Naive B cell (primary cell): ENCODE data around the gene RAN. TPM values are rescaled to one million over a fixed set of nuclear protein-coding genes. Genes with fewer than 3 reads are reported as not detected.

Source experiments
- ATAC-seq, 2 donors: fragments of 150-1000 bp; cut with Tn5 transposase; 2 replicates each; pipeline ENCODE4 v1.10.0; 2021; ENCODE audit warnings: low read depth in 2 of 2, mild to moderate bottlenecking in 2 of 2, moderate library complexity in 2 of 2
- DNase-seq: peaks from one replicate; pipeline ENCODE4 v3.0.0; 2022
- H3K27ac Mint-ChIP-seq, 6 donors: one replicate each; pipeline ENCODE4 v1.8.0; 2020 to 2022; ENCODE audit warnings: mild to moderate bottlenecking in 6 of 6, mixed read lengths in 6 of 6, moderate library complexity in 5 of 6, inconsistent platforms in 2 of 6
- H3K27me3 Mint-ChIP-seq, 3 donors: one replicate each; pipeline ENCODE4 v1.8.0; 2021 to 2022; ENCODE audit warnings: mixed read lengths in 3 of 3, mild to moderate bottlenecking in 1 of 3
- H3K36me3 Mint-ChIP-seq, 2 donors: one replicate each; pipeline ENCODE4 v1.8.0; 2020 to 2022; ENCODE audit warnings: mixed read lengths in 2 of 2, inconsistent platforms in 1 of 2, mild to moderate bottlenecking in 1 of 2
- H3K4me1 Mint-ChIP-seq, 3 donors: one replicate each; pipeline ENCODE4 v1.8.0; 2020 to 2022; ENCODE audit warnings: mixed read lengths in 3 of 3, inconsistent platforms in 1 of 3, mild to moderate bottlenecking in 1 of 3, moderate library complexity in 1 of 3
- H3K4me3 Mint-ChIP-seq, 8 donors: one replicate each; pipeline ENCODE4 v1.8.0; 2020 to 2022; ENCODE audit warnings: mild to moderate bottlenecking in 8 of 8, mixed read lengths in 8 of 8, moderate library complexity in 8 of 8, inconsistent platforms in 2 of 8
- H3K9me3 Mint-ChIP-seq, 7 donors: one replicate each; pipeline ENCODE4 v1.8.0; 2020 to 2022; ENCODE audit warnings: mixed read lengths in 7 of 7, mild to moderate bottlenecking in 5 of 7, inconsistent platforms in 2 of 7, moderate library complexity in 1 of 7
- polyA plus RNA-seq, 6 donors: library from polyadenylated mRNA; unstranded; fragments of 300-500 nt; fragmentation: Illumina TruSeq; gene quantifications; one replicate each; pipeline ENCODE4 v1.2.3, GENCODE V29; 2021; ENCODE audit warnings: low read depth in 6 of 6

RAN gene
- polyA plus RNA-seq, 6 donors from 2014 or later: 454 to 580 (median 539) TPM

DNA sequence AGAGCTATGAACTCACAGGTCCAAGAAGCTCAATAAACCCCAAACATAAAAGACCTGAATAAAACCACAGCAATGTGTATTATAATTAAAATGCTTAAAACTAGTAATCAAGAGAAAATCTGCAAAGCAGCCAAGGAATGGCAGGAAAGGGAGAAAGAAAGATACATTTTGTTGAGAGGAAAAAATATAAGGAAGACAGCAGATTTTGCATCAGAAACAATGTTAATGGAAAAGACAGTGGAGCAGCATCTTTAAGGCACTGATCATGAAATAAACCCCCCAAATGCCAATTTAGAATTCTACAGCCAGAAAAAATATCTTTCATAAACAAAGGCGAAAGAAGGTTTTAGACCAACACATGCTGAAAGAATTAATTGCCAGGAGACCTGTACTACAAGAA is 39.3 kb downstream of the RAN start:
- Mint-ChIP-seq H3K4me1 (peaks cover 2 to 4% (median 4%) of the 10 kb centered on the region in 3 donors), H3K4me3 (no peak overlapping the region), H3K27me3 (peaks cover 13 to 51% (median 18%) of the 10 kb centered on the region in 3 donors), H3K9me3 (peaks cover 8 to 26% (median 18%) of the 10 kb centered on the region in 7 donors), H3K36me3 (peaks cover 0 to 19% of the 10 kb centered on the region in 2 donors), H3K27ac (no peak overlapping the region)
- ATAC-seq (no peak), DNase-seq (no peak)

DNA sequence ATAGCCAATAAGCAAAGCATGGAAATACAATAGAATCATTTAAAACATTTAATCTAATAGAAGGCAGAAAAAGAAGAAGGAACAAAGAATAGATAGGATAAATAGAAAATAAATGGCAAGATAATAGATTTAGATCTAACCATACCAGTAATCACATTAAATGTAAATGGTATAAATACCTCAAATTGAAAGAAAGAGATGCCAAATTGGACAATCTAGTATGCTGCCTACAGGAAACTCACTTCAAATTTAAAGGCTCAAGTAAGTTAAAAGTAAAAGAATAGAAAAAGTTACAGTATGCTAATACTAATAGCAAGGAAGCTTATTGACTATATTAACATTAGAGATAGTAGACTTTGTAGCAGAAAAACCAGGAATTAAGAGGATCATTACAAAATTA is 40.1 kb downstream of the RAN start:
- DNase-seq: no peak
- H3K4me3 Mint-ChIP-seq: no peak overlapping the region

DNA sequence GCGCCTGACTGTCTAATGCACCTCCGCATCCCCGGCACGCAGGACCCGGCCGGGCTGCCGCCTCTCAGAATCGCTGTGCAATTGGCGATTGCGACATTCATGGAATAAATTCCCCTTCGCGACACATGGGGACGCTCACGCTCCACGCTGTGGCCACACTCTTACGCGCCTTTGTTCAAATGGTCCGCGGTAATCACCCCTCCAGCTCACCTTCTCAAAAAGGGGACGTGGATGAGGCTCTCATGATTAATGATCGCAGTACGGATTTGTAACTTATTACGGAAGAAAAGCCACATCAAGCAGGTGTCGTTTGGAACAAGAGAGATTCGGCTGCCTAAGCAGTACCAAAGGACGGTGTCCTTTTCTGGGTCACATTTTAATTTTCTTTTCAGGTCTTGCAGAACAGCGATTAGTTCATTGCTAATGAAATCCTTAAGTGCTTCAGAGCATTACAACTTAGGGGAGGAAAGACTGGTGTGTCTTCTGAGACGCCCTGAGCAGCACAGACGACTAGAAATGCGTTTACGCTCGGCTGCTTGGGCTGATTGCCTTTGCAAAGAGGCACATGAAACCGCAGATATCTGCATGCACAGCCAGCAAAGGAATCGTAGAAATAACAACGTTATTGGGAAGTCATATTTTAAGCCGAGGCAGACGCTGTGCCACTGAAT is 44.5 kb downstream of the RAN start:
- H3K27me3 Mint-ChIP-seq: peaks cover 10 to 64% (median 30%) of the 10 kb centered on the region in 3 donors
- peak overlapping the region in 5 of 8 donors; percentile 38 to 78 (median 65) for H3K4me3 Mint-ChIP-seq
- peak overlapping the region in 2 of 6 donors; percentile 76 to 77 for H3K27ac Mint-ChIP-seq
- peak; percentile 53 for DNase-seq
- H3K9me3 Mint-ChIP-seq: peaks cover 3 to 12% (median 11%) of the 10 kb centered on the region in 7 donors
- ATAC-seq: peak; percentile 65 to 74
- H3K4me1 Mint-ChIP-seq: peaks cover 5 to 13% (median 11%) of the 10 kb centered on the region in 3 donors
- peaks cover 0 to 5% of the 10 kb centered on the region in 2 donors for H3K36me3 Mint-ChIP-seq

More for the DNA sequence above, 40.1 kb downstream of the RAN start:
- H3K4me1 Mint-ChIP-seq: peaks cover 5 to 12% (median 11%) of the 10 kb centered on the region in 3 donors
- no peak for ATAC-seq
- peaks cover 0 to 19% of the 10 kb centered on the region in 2 donors for H3K36me3 Mint-ChIP-seq
- H3K27ac Mint-ChIP-seq: no peak overlapping the region
- H3K27me3 Mint-ChIP-seq: peaks cover 14 to 59% (median 23%) of the 10 kb centered on the region in 3 donors
- H3K9me3 Mint-ChIP-seq: peaks cover 8 to 26% (median 18%) of the 10 kb centered on the region in 7 donors

DNA sequence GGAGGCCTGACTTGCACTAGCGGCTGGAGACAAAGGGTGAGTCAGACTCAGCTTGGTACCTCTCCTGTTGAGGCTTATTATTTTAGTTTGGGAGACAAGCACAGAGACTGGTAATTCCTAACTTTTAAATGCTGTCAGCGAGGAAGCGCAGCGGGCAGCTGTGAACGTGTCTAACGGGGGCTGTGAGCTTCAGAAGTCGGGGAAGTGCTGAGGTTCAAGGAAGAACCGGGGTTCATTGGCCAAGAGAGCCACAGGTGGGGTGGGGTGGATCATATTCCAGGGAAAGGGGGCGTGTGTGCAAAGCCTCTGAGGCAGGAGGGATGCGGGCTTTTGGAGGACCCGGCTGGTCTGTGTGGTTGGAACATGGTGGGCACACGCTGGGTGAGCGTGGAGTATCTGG is 45.7 kb downstream of the RAN start:
- peak overlapping the region in 1 of 8 donors; percentile 63 for H3K4me3 Mint-ChIP-seq
- H3K27ac Mint-ChIP-seq: no peak overlapping the region
- peaks cover 0 to 3% (median 0%) of the 10 kb centered on the region in 7 donors for H3K9me3 Mint-ChIP-seq
- peaks cover 5 to 13% (median 11%) of the 10 kb centered on the region in 3 donors for H3K4me1 Mint-ChIP-seq
- DNase-seq (no peak), ATAC-seq (no peak)
- H3K27me3 Mint-ChIP-seq: peaks cover 10 to 66% (median 28%) of the 10 kb centered on the region in 3 donors
- H3K36me3 Mint-ChIP-seq: no peaks in the 10 kb centered on the region

DNA sequence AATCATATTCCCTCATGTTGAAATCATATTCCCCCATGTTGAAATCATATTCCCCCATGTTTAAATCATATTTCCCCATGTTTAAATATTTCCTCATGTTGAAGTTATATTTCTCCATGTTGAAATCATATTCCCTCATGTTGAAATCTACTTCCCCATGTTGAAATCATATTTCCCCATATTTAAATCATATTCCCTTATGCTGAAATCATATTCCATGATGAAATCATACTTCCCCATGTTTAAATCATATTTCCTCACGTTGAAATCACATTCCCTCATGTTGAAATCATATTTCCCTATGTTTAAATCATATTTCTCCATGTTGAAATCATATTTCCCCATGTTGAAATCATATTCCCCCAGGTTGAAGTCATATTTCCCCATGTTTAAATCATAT is 47.2 kb downstream of the RAN start:
- H3K4me1 Mint-ChIP-seq: peaks cover 5 to 13% (median 11%) of the 10 kb centered on the region in 3 donors
- H3K9me3 Mint-ChIP-seq: peaks cover 0 to 3% (median 0%) of the 10 kb centered on the region in 7 donors
- H3K36me3 Mint-ChIP-seq: no peaks in the 10 kb centered on the region
- no peak overlapping the region for H3K4me3 Mint-ChIP-seq
- H3K27ac Mint-ChIP-seq: peak overlapping the region in 1 of 6 donors; percentile 15
- ATAC-seq: no peak
- H3K27me3 Mint-ChIP-seq: peaks cover 16 to 71% (median 28%) of the 10 kb centered on the region in 3 donors
- no peak for DNase-seq

DNA sequence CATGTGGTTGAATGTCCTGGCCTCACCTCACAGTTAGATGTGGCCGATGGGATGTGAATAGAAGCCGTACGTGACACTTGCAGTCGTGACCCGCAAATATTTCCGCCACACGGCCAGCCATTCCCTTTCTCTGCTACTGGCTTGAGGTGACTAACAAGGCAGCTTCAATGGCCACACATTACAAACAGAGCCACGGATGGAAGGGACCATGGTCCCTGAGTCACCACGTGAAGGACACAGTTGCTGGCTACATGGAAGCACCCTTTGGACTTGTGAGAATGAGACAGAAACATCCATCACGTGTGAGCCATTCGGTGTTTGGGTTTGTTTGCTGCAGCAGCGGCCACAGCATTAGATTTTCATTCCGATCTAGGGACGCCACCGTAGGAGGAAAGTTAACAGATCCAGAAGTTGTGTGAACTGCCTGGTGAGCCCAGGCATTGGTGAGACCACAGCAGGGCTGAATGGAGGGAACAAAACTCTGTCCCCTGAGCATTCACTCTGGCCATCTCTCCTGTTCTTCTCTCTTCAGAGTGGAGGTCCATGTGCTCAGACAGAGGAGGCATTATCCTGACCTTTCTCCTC is 48.3 kb downstream of the RAN start:
- H3K27me3 Mint-ChIP-seq: peaks cover 12 to 68% (median 28%) of the 10 kb centered on the region in 3 donors
- no peak for DNase-seq
- peaks cover 5 to 13% (median 11%) of the 10 kb centered on the region in 3 donors for H3K4me1 Mint-ChIP-seq
- H3K27ac Mint-ChIP-seq: peak overlapping the region in 2 of 6 donors; percentile 31 to 63
- ATAC-seq: no peak
- H3K36me3 Mint-ChIP-seq: no peaks in the 10 kb centered on the region
- no peak overlapping the region for H3K4me3 Mint-ChIP-seq
- peaks cover 0 to 3% (median 0%) of the 10 kb centered on the region in 7 donors for H3K9me3 Mint-ChIP-seq

DNA sequence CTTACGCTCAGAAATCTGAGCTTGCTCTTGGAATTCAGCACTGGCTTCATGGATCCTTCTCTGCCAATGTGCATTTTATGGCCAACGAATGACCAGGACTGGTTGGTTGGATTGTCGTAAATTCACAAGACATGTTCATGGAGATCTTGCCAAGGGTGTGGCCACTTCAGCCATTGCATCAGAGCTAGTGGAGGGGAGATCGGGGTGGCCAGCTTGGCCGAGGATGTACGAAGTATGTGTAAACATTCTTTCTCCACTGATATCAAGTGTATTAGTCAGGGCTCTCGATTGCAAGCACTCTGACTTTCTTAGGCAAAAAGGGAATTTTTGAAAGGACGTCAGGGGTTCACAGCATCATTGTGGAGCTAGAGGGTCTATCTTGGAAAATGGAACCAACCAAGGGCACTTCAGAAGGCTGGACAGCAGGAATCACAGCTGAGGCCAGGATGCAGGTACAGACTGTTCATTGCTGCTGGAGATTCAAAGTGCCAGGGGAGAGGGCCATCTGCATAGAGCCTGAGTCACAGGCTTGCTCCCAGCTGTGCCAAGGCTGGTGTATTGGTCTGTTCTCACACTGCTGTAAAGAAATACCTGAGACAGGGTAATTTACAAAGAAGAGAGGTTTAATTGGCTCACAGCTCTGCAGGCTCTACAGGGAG is 49.0 kb downstream of the RAN start:
- H3K27ac Mint-ChIP-seq: peak overlapping the region in 1 of 6 donors; percentile 44

DNA sequence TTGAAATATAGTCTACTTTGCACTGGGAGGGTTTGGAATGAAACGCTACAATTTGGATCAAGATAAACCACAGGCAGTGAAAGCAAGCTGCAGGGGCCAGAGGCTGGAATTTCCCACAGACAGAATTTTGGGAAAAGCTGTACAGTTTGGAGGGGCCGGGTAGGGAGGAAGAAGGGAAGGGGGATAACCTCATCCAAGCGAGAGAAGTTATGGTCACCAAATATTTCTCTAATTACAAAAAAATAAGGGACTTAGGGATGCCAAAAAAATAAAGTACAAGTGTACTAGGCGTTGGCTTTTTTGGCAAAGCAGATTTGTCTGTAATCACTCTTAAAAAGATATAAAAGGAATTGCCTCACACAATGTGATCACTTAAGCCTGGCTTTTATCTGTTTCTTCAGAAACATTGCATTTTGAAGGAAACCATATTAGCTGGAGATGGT is 50.7 kb downstream of the RAN start:
- no peaks in the 10 kb centered on the region for H3K36me3 Mint-ChIP-seq
- ATAC-seq (no peak), DNase-seq (no peak)
- peaks cover 0 to 3% (median 0%) of the 10 kb centered on the region in 7 donors for H3K9me3 Mint-ChIP-seq
- H3K4me1 Mint-ChIP-seq: no peaks in the 10 kb centered on the region
- peak overlapping the region in 1 of 6 donors; percentile 8 for H3K27ac Mint-ChIP-seq
- H3K27me3 Mint-ChIP-seq: peaks cover 18 to 66% (median 20%) of the 10 kb centered on the region in 3 donors
- H3K4me3 Mint-ChIP-seq: no peak overlapping the region

More for the DNA sequence above, 49.0 kb downstream of the RAN start:
- Mint-ChIP-seq H3K27me3 (peaks cover 19 to 70% (median 27%) of the 10 kb centered on the region in 3 donors), H3K4me1 (peaks cover 5 to 12% (median 10%) of the 10 kb centered on the region in 3 donors), H3K4me3 (no peak overlapping the region), H3K36me3 (no peaks in the 10 kb centered on the region), H3K9me3 (peaks cover 0 to 3% (median 0%) of the 10 kb centered on the region in 7 donors)
- ATAC-seq (no peak), DNase-seq (no peak)

DNA sequence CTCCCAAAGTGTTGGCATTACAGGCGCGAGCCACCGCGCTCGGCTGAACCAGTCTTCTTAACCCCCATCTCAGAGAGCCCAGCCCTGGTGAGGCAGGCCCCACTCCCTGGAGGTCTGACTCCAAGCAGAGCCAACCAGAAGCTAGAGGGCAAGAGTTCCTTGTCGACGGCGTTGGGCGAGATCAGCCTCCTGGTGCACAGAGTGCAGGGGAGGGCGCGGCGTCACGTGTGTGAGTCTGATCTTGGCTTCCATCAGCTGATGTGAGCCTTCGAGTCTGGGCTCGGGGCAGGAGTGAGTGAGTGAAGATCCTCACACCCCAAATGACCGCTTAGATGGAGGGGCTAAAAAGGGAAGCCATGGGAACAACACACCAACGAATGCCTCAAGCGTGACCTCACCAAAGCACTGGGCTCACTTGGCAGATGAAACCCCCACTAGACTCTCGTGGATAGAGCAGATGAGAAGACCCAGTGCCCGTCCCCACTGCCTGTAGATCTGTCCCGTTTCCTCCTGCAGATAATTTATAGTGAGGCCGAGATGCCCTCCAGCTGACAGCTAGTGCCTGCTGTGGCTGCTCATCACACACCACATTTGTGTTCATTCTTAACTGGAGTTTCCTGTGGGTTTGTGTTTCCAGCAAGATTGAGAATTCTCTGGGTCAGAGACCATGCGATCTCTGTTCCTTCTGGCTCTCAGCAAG is 53.2 kb downstream of the RAN start:
- H3K9me3 Mint-ChIP-seq: peaks cover 0 to 3% (median 0%) of the 10 kb centered on the region in 7 donors
- peak overlapping the region in 1 of 6 donors; percentile 20 for H3K27ac Mint-ChIP-seq
- DNase-seq (no peak), ATAC-seq (no peak)
- no peaks in the 10 kb centered on the region for H3K36me3 Mint-ChIP-seq
- H3K27me3 Mint-ChIP-seq: peaks cover 26 to 75% (median 27%) of the 10 kb centered on the region in 3 donors
- peak overlapping the region in 1 of 8 donors; percentile 30 for H3K4me3 Mint-ChIP-seq
- H3K4me1 Mint-ChIP-seq: no peaks in the 10 kb centered on the region

DNA sequence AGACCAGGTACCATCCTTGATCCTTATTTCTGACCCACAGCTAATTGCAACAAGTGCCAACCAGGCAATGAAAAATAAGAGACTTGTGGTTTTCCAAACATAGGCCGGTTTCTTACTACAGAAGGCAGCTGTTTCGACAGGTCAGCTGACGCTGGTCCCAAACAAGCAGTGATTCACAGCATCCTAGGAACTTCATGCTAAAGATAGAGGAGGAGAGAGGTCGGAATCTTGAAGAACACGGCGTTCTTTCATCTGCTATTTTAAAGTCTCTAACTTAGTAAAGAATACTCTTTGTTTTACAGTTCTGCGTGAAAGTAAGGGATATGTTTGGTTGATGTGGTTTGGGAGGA is 53.8 kb downstream of the RAN start:
- peak overlapping the region in 1 of 6 donors; percentile 16 for H3K27ac Mint-ChIP-seq
- peaks cover 21 to 71% (median 28%) of the 10 kb centered on the region in 3 donors for H3K27me3 Mint-ChIP-seq
- no peak for ATAC-seq

More for the DNA sequence above, 53.8 kb downstream of the RAN start:
- no peaks in the 10 kb centered on the region for H3K36me3 Mint-ChIP-seq
- no peak overlapping the region for H3K4me3 Mint-ChIP-seq
- H3K9me3 Mint-ChIP-seq: peaks cover 0 to 3% (median 0%) of the 10 kb centered on the region in 7 donors
- no peak for DNase-seq
- no peaks in the 10 kb centered on the region for H3K4me1 Mint-ChIP-seq
